Suprapubic skin (tissue), 4 donors: ENCODE measurements around the gene BIN1. TPM values are rescaled to one million over a fixed set of nuclear protein-coding genes. Genes with fewer than 3 reads are reported as not detected.

Source experiments
- DNase-seq, 2 donors: peaks; one replicate each; pipeline ENCODE4 v3.0.0-alpha.2; 2019; ENCODE audit warnings: low spot score in 2 of 2
- H3K27ac ChIP-seq: fragments of 200-600 bp; sonication (generic); one replicate; pipeline ENCODE4 v1.5.1; 2019
- H3K27me3 ChIP-seq: fragments of 200-600 bp; sonication (generic); one replicate; pipeline ENCODE4 v1.5.1; 2019
- H3K36me3 ChIP-seq: fragments of 200-600 bp; sonication (generic); one replicate; pipeline ENCODE4 v1.5.1; 2019
- H3K4me1 ChIP-seq: fragments of 200-600 bp; sonication (generic); one replicate; pipeline ENCODE4 v1.5.1; 2019
- H3K4me3 ChIP-seq: fragments of 200-600 bp; sonication (generic); one replicate; pipeline ENCODE4 v1.5.1; 2019; ENCODE audit warnings: mild to moderate bottlenecking
- H3K9me3 ChIP-seq: fragments of 200-600 bp; sonication (generic); one replicate; pipeline ENCODE4 v1.5.1; 2019
- CTCF ChIP-seq, 2 donors: fragments of 200-600 bp in 1 of 2; fragments of 450-650 bp in 1 of 2; sonication (generic) in 1 of 2; IDR thresholded peaks; one replicate each; pipeline ENCODE4 v1.5.1; 2016 to 2019; ENCODE audit warnings: antibody characterized with exemption in 2 of 2, mild to moderate bottlenecking in 1 of 2, moderate library complexity in 1 of 2
- EP300 ChIP-seq: sonication (generic); formaldehyde crosslinking; IDR thresholded peaks from one replicate; pipeline ENCODE4 v1.6.1; 2017; ENCODE audit warnings: antibody characterized with exemption
- POLR2A ChIP-seq, 2 donors: fragments of 450-650 bp; IDR thresholded peaks; one replicate each; pipeline ENCODE4 v1.6.1; 2017; ENCODE audit warnings: antibody characterized with exemption in 2 of 2, mild to moderate bottlenecking in 2 of 2, moderate library complexity in 2 of 2
- POLR2AphosphoS5 ChIP-seq, 3 donors: sonication (generic); formaldehyde crosslinking; IDR thresholded peaks; one replicate each; pipeline ENCODE4 v1.6.1; 2017; ENCODE audit warnings: antibody characterized with exemption in 3 of 3
- WGBS: methylation state at CpG from one replicate; pipeline ENCODE4 v1.1.5; 2018; 5-methylcytosine and 5-hydroxymethylcytosine counted together
- total RNA-seq, 4 donors: library from RNA; depleted of rRNA; stranded (reverse); fragments of >200 nt; gene quantifications; one replicate each; pipeline ENCODE4 v1.1.0, GENCODE V29; 2016

BIN1 gene
- total RNA-seq, 4 donors from 2014 or later, result 5.6 to 13.3 (median 8.8) TPM

DNA sequence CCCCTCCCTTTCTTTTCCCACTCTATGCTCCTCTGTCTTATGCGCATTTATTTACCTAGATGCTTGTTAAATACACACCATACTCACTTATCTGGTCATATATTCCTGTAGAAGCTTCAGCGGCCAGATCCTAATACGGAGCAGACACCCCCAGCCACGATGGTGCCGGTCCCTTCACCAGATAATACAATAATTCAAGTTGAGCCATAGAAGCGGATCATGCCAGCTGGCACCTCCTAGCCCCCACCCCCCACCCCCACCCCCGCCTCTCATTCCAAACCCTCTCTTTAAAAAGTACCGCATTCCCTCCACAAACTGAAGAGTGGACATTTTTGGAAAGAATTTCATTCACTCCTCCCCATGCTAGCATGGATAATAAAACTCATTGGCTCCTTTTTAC, 95.2 kb downstream of the BIN1 start:
- H3K36me3 ChIP-seq, result no peaks in the 10 kb centered on the region
- WGBS, result 33% methylated on average over 8 of the region's 8 CpGs
- TF ChIP-seq CTCF (IDR thresholded peaks at IDR 0.05), result no peak
- DNase-seq, result no peak
- H3K4me3 ChIP-seq, result no peak overlapping the region
- no peaks in the 10 kb centered on the region for H3K9me3 ChIP-seq
- H3K4me1 ChIP-seq, result no peaks in the 10 kb centered on the region
- H3K27ac ChIP-seq, result no peak overlapping the region
- no peaks in the 10 kb centered on the region for H3K27me3 ChIP-seq

DNA sequence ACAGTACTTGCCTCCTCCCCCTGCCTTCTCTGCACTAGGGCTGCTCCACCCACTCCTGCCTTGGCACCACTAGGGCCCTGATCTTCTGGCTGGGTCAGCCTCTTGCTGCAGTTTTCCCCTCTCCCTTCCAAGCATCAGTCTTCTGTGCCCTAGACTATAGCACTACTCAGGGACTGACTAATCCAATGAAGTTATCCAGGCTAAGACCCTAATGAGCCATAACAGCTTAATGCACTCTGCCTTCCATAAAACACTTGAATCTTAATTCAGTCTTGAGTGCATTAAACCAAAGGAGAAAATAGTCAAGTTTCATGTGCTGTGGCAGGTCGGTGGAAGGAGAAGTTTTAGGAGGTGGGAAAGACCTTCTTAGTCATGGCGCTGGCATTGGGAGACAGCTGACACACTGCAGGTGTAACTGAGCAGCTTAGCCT, 95.7 kb downstream of the BIN1 start:
- WGBS, result 42% methylated on average over 2 of the region's 2 CpGs
- H3K4me1 ChIP-seq, result no peaks in the 10 kb centered on the region
- no peaks in the 10 kb centered on the region for H3K27me3 ChIP-seq
- H3K4me3 ChIP-seq, result no peak overlapping the region
- no peaks in the 10 kb centered on the region for H3K36me3 ChIP-seq
- TF ChIP-seq POLR2A (IDR thresholded peaks at IDR 0.05), result no peak
- no peak for TF ChIP-seq POLR2AphosphoS5 (IDR thresholded peaks at IDR 0.05)
- TF ChIP-seq CTCF (IDR thresholded peaks at IDR 0.05), result no peak
- no peak for TF ChIP-seq EP300
- no peaks in the 10 kb centered on the region for H3K9me3 ChIP-seq
- DNase-seq, result no peak
- no peak overlapping the region for H3K27ac ChIP-seq

DNA sequence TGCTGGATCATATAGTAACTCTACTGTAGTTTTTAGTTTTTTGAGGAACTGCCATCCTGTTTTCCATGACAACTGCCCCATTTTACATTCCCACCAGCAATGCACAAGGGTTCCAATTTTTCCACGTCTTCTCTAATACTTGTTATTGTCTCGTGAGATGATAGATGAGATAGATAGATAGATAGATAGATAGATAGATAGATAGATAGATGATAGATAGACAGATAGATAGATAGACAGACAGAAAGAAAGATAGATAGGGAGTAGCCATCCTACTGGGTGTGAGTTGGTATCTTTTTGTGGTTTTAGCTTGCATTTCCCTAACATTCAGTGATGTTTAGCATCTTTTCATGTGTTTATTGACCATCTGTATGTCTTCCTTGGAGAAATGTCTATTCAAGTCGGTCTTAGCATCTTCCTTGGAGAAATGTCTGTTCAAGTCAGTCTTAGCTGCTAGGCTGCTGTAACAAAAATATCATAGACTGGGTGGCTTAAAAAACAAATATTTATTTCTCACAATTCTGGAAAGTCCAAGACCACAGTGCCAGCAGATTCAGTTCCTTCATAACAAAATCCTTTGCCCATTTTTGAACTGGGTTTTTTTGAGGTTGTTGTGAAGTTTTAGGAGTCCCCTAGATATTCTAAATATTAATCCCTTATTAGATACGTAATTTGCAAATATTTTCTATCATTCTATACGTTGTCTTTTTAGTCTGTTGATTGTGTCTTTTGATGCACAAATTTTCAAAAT, 98.5 kb downstream of the BIN1 start:
- no peak for DNase-seq
- TF ChIP-seq EP300, result no peak
- Histone ChIP-seq H3K27ac (no peak overlapping the region), H3K9me3 (no peaks in the 10 kb centered on the region), H3K4me1 (no peaks in the 10 kb centered on the region), H3K4me3 (no peak overlapping the region), H3K36me3 (no peaks in the 10 kb centered on the region), H3K27me3 (no peaks in the 10 kb centered on the region)
- WGBS, result 75% methylated on average over 5 of the region's 5 CpGs

- DNase-seq, result no peak
- H3K4me1 ChIP-seq, result no peaks in the 10 kb centered on the region
- no peaks in the 10 kb centered on the region for H3K36me3 ChIP-seq
- TF ChIP-seq EP300, result no peak
- TF ChIP-seq POLR2A (IDR thresholded peaks at IDR 0.05), result no peak
- no peak for TF ChIP-seq POLR2AphosphoS5 (IDR thresholded peaks at IDR 0.05)
- TF ChIP-seq CTCF (IDR thresholded peaks at IDR 0.05), result no peak
- no peaks in the 10 kb centered on the region for H3K9me3 ChIP-seq
- no peak overlapping the region for H3K4me3 ChIP-seq
- H3K27me3 ChIP-seq, result no peaks in the 10 kb centered on the region
- WGBS, result 78% methylated on average over 3 of the region's 3 CpGs
- no peak overlapping the region for H3K27ac ChIP-seq
Observed at GRCh38 chr2:127007652-127008051, 99.3 kb downstream of the BIN1 start.

GRCh38 chr2:127006962-127007361, 100.0 kb downstream of the BIN1 start:
- TF ChIP-seq EP300 (no peak), CTCF (IDR thresholded peaks at IDR 0.05) (no peak), POLR2AphosphoS5 (IDR thresholded peaks at IDR 0.05) (no peak), POLR2A (IDR thresholded peaks at IDR 0.05) (no peak)
- Histone ChIP-seq H3K9me3 (no peaks in the 10 kb centered on the region), H3K27me3 (no peaks in the 10 kb centered on the region), H3K36me3 (no peaks in the 10 kb centered on the region), H3K27ac (no peak overlapping the region), H3K4me1 (no peaks in the 10 kb centered on the region), H3K4me3 (no peak overlapping the region)
- DNase-seq, result no peak
- WGBS, result 63% methylated on average over 4 of the region's 4 CpGs
